NT2/D1 (cell line): Measurements from ENCODE around the gene VIP.

Experiments
- DNase-seq: peaks from one replicate; pipeline ENCODE4 v3.0.0-alpha.2; 2011; ENCODE audit warnings: low read depth, low spot score
- H3K27me3 ChIP-seq: 2 replicates; pipeline ENCODE4 v1.6.0; 2011; ENCODE audit warnings: mild to moderate bottlenecking; ENCODE audit not compliant: insufficient read length, insufficient read depth
- H3K36me3 ChIP-seq: 2 replicates; pipeline ENCODE4 v1.6.1; 2011; ENCODE audit warnings: mild to moderate bottlenecking, low read length, mixed read lengths; ENCODE audit not compliant: insufficient read depth, insufficient read length
- H3K4me1 ChIP-seq: 2 replicates; pipeline ENCODE4 v1.5.1; 2011; ENCODE audit not compliant: insufficient read depth, insufficient read length
- H3K4me3 ChIP-seq: 2 replicates; pipeline ENCODE4 v1.5.1; 2011; ENCODE audit warnings: low read depth; ENCODE audit not compliant: insufficient read length
- H3K9ac ChIP-seq: 2 replicates; pipeline ENCODE4 v1.6.0; 2011; ENCODE audit warnings: low read depth; ENCODE audit not compliant: insufficient read length
- H3K9me3 ChIP-seq: 2 replicates; pipeline ENCODE4 v1.5.1; 2011; ENCODE audit warnings: mild to moderate bottlenecking, low read length; ENCODE audit not compliant: insufficient read depth
- SUZ12 ChIP-seq: IDR thresholded peaks from 2 replicates; pipeline ENCODE4 v1.6.1; 2011; ENCODE audit not compliant: insufficient read length, insufficient read depth; ENCODE audit errors: extremely low read depth
- YY1 ChIP-seq: IDR thresholded peaks from 2 replicates; pipeline ENCODE4 v1.6.1; 2011; ENCODE audit not compliant: insufficient read length, insufficient read depth
- ZNF274 ChIP-seq: IDR thresholded peaks from 2 replicates; pipeline ENCODE4 v1.6.1; 2011; ENCODE audit warnings: mild to moderate bottlenecking, low read depth, low read length

VIP gene

GRCh38 chr6:152721956-152722355, 28.6 kb upstream of the VIP start:
- Histone ChIP-seq H3K27me3 (no peaks in the 10 kb centered on the region), H3K4me1 (no peaks in the 10 kb centered on the region), H3K4me3 (no peak overlapping the region), H3K9me3 (no peaks in the 10 kb centered on the region), H3K36me3 (no peaks in the 10 kb centered on the region), H3K9ac (no peak overlapping the region)
- no peak for DNase-seq
- no peak for TF ChIP-seq ZNF274
- no peak for TF ChIP-seq YY1
- TF ChIP-seq SUZ12: no peak

GRCh38 chr6:152723398-152723797, 27.2 kb upstream of the VIP start:
- Histone ChIP-seq H3K4me3 (no peak overlapping the region), H3K27me3 (no peaks in the 10 kb centered on the region), H3K36me3 (no peaks in the 10 kb centered on the region), H3K9ac (no peak overlapping the region), H3K4me1 (no peaks in the 10 kb centered on the region), H3K9me3 (no peaks in the 10 kb centered on the region)
- TF ChIP-seq YY1 (no peak), ZNF274 (no peak), SUZ12 (no peak)
- DNase-seq: no peak

- Histone ChIP-seq H3K27me3 (no peaks in the 10 kb centered on the region), H3K4me1 (no peaks in the 10 kb centered on the region), H3K9me3 (no peaks in the 10 kb centered on the region), H3K4me3 (no peak overlapping the region), H3K36me3 (no peaks in the 10 kb centered on the region), H3K9ac (no peak overlapping the region)
- no peak for DNase-seq
- TF ChIP-seq SUZ12 (no peak), YY1 (no peak), ZNF274 (no peak)
These were observed 24.3 kb upstream of the VIP start for GRCh38 chr6:152726313-152726712.

GRCh38 chr6:152727507-152727906, 23.1 kb upstream of the VIP start:
- Histone ChIP-seq H3K9ac (no peak overlapping the region), H3K27me3 (no peaks in the 10 kb centered on the region), H3K9me3 (no peaks in the 10 kb centered on the region), H3K36me3 (no peaks in the 10 kb centered on the region), H3K4me3 (no peak overlapping the region), H3K4me1 (no peaks in the 10 kb centered on the region)
- TF ChIP-seq SUZ12: no peak
- TF ChIP-seq ZNF274: no peak
- TF ChIP-seq YY1: no peak
- DNase-seq: no peak

- no peaks in the 10 kb centered on the region for H3K9me3 ChIP-seq
- no peak for DNase-seq
- TF ChIP-seq ZNF274 (no peak), YY1 (no peak), SUZ12 (no peak)
These were observed 16.0 kb upstream of the VIP start for GRCh38 chr6:152734630-152735029.

GRCh38 chr6:152736687-152737273, 13.8 kb upstream of the VIP start:
- DNase-seq: no peak
- Histone ChIP-seq H3K9ac (no peak overlapping the region), H3K36me3 (no peaks in the 10 kb centered on the region), H3K4me1 (no peaks in the 10 kb centered on the region), H3K9me3 (no peaks in the 10 kb centered on the region), H3K27me3 (no peaks in the 10 kb centered on the region), H3K4me3 (no peak overlapping the region)
- no peak for TF ChIP-seq ZNF274
- TF ChIP-seq YY1: no peak
- no peak for TF ChIP-seq SUZ12

More at GRCh38 chr6:152734630-152735029, 16.0 kb upstream of the VIP start:
- no peaks in the 10 kb centered on the region for H3K4me1 ChIP-seq
- H3K9ac ChIP-seq: no peak overlapping the region
- H3K36me3 ChIP-seq: no peaks in the 10 kb centered on the region
- no peak overlapping the region for H3K4me3 ChIP-seq
- H3K27me3 ChIP-seq: no peaks in the 10 kb centered on the region

GRCh38 chr6:152745509-152746171, 5.0 kb upstream of the VIP start:
- Histone ChIP-seq H3K4me1 (no peaks in the 10 kb centered on the region), H3K9ac (no peak overlapping the region), H3K36me3 (no peaks in the 10 kb centered on the region), H3K4me3 (no peak overlapping the region), H3K9me3 (no peaks in the 10 kb centered on the region), H3K27me3 (no peaks in the 10 kb centered on the region)
- DNase-seq: no peak
- TF ChIP-seq ZNF274: no peak
- TF ChIP-seq SUZ12: no peak
- no peak for TF ChIP-seq YY1
